Activated CD4-positive, CD25-positive, alpha-beta regulatory T cell treated with anti-CD3 and anti-CD28 coated beads, Interleukin-2, amount 50 U/mL, for 16 hours (primary cell): ENCODE results near the gene AP2A1.
"Not testable (repeated sequence)": the region's sequence is repeated elsewhere in the genome, so short reads cannot be mapped to it uniquely, and the experiment has no call there.

Source experiments
- DNase-seq: peaks from one replicate; pipeline ENCODE4 v3.0.0-alpha.2; 2020; ENCODE audit warnings: low read depth, low spot score

Gene AP2A1

DNA sequence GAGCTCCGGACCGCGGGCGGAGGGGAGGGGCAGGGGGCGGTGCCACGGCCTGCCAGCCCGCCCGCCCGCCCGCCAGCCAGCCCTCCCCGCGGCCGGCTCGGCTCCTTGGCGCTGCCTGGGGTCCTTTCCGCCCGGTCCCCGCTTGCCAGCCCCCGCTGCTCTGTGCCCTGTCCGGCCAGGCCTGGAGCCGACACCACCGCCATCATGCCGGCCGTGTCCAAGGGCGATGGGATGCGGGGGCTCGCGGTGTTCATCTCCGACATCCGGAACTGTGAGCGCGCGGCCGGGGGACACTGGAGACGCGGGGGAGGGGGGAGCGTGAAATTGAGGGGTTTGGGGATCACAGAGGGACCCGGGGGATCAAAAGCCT, at the start of gene AP2A1:
Gene AP2A1 (plus strand): TSS at position 72 of the 370 bp plus-strand sequence. CDS start 133 bp downstream, at position 205.
- no peak for DNase-seq

DNA sequence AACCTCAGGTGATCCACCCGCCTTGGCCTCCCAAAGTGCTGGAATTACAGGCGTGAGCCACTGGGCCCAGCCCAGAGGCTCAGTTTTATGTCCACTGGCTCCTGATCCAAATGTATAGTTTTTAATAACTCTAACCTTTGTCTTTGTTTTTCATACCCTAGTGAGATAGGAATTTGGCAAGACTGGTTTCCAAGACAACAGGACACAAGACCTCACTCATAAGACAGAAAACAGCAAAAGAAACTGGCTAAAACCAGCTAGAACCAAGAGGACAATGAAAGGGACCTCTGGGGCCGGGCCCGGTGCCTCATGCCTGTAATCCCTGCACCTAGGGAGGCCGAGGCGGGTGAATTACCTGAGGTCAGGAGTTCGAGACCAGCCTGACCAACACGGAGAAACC, 48.3 kb upstream of the AP2A1 start:
- DNase-seq = no peak

DNA sequence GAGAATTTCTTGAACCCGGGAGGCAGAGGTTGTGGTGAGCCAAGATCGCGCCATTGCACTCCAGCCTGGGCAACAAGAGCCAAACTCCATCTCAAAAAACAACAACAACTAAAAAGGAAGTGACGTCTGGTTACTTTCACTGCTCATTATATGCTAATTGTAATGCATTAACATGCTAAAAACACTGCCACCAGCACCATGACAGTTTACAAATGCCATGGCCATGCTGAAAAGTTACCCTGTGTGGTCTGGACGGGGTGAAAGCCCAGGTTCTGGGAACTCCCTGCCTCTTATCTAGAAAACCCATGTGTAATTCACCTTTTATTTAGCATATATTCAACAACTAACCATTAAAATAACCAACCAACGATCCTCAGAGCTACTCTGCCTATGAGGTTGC, 47.8 kb upstream of the AP2A1 start:
- DNase-seq = no peak

DNA sequence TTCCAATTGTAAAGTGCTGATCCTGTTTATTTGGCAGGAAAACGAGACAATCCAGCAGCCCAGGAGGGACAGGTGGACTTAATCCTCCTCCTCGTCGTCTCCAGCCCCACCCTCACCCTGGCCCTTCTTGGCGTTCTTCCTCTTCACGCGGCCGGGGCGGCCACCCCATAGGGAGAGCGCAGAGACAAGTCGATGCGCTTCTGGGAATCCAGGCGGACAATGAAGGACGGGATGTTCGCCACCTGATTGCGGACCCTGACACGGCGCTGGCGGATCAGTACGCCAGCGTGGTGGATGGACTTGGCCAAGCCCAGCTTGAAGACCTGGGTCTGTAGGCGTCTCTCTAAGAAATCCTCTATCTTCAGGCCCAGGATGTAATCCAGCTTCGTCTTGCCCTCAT, 47.4 kb upstream of the AP2A1 start:
- DNase-seq = not testable (repeated sequence)

DNA sequence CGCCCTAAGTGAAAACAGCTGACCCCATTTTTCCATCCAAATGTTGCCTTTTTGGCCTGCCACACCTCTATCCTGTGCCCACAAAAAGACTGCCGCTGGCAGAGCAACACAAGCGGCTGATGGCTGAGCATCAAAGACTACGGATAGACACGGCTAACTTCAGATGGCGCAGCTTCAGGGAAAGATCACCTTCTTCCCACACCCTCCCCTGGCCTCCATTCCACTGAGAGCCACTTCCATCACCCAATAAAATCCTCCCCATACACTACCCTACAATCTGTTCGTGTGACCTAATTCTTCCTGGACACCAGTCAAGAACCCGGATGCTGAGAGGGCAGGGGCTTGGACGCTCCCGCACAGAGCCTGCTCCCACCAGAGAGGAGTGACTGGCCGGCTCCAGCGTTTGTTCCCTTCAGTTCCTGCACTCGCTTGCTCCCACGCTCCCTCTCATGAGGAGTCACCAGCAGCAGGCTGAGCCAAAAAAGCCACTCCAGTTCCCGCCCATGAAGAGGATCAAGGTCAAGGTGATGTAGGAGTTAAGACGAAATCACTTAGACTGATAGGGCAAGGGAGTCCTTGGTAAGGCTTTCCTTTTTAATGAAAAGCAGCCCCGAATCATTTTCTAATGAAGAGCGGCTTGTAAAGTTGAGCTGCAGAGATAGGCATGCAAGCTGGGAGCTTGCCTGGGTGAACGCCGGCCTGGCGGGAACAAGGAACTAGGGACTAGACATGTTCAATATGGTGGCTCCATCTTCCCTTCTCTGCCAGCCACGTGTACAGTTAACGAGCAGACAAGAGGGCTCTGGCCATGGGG, 39.4 kb upstream of the AP2A1 start:
- no peak for DNase-seq

DNA sequence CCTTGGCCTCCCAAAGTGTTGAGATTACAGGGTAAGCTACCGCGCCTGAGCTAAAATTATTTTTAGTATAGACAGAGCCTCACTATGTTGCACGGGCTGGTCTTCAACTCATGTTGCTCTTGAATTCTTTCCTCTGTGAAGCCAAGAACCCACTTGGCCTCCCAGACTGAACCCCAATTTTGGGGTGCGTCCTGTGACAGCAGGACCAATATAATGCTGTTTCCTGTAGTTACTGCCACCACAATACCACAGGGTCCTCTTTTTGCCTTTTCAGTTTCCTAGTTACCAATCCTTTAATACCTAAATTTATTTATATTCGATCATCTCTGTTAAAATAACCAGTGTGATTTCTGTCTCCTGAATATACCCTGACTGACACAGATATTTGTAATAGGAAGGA, 36.6 kb upstream of the AP2A1 start:
- DNase-seq = no peak

DNA sequence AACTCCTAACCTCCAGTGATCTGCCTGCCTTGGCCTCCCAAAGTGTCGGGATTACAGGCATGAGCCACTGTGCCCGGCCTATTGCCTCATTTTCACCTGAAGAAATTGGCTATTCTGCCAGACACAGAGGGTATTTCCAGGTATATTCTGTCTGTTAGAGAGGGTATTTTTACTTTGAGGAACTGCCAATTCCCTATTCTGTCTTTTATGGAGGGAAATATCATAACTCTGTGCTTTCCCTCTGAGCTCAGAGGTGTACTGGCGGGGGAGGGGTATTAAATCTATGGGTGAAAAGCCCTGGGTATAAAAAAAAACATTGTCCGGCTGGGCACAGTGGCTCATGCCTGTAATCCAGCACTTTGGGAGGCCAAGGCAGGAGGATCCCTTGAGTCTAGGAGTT, 28.5 kb upstream of the AP2A1 start:
- DNase-seq = no peak

DNA sequence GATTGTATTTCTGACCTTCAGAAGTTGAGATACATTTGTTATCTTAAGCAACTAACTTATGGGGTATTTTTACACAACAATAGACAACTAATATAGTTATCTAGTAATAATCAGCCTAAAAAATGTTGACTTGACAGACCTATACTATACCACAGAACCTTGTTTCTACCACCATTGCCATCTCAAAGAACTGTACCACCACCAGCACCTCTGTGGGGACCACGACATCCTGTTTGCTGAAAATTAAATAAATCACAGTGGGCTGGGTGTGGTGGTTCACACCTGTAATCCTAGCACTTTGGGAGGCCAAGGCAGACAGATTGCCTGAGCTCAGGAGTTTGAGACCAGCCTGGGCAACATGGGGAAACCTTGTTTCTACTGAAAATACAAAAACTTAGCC, 27.7 kb upstream of the AP2A1 start:
- DNase-seq = no peak

DNA sequence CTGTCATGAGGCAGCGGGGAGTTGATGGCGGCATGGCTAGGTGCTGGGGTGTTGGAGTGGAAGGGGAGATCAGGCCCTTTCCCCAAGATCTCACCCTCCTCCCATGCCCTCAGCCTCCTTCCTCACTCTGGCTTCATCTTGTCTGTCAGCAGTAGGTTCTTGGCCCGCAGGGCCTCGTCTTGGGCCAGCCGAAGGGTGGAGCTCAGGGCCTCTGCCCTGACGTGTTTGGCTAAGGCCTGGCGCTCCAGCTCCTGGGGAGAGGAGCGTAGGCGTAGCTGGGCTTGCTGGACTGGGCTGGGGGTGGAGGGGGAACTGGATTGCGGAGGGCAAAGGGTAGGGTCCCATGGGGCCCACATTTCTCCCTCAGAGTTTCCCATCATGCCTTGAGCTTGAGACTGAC, 26.9 kb upstream of the AP2A1 start:
- DNase-seq = no peak

DNA sequence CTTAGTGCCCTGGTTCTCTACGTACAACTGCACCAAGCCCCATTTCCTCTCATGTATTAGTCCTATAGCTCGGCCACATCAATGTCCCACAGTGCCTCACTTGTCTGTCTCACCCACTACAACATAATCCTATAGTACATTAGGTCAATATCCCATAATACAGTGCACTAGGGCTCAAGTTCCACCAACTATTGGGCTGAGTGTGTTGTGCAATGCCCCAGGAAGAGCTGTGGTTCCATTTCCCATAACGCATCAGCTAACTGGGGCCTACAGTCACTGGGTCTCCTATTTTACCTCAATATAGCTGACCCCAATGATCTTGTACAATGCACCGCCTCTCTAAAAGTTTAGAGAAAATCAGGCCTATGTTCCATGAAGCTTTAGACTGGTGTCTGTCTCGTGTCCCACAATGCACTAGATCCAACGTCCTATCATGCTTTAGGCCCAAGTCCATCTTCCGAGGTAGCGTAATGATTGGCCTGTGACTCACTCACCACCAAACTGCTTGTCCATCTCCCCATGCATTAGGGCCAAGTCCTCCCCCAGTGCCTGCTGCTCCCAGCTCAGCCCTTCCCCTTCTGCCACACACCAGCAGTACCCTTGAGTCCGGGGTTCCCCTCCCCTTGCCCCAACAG, 25.5 kb upstream of the AP2A1 start:
- DNase-seq = no peak

DNA sequence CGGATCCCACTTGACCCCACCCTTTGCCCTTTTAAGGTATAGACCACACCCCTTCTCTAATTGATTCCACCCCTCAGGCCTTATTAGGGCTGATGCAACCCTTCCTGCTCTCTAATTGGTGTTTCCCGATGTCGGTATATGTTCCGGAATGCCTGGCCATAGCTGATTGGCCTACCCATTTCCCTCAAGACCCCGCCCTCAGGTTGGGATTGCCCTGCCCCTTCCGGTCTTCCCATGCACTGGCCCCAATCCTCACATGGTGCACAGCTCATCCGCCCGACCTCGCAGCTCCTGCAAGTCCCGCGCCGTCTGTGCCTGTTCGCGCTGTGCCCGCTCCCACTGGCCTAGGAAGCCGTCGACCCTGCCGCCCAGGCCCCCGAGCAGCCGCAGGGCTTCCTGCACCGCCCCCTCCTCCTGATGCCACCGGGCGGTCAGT, 21.8 kb upstream of the AP2A1 start:
- DNase-seq = no peak

DNA sequence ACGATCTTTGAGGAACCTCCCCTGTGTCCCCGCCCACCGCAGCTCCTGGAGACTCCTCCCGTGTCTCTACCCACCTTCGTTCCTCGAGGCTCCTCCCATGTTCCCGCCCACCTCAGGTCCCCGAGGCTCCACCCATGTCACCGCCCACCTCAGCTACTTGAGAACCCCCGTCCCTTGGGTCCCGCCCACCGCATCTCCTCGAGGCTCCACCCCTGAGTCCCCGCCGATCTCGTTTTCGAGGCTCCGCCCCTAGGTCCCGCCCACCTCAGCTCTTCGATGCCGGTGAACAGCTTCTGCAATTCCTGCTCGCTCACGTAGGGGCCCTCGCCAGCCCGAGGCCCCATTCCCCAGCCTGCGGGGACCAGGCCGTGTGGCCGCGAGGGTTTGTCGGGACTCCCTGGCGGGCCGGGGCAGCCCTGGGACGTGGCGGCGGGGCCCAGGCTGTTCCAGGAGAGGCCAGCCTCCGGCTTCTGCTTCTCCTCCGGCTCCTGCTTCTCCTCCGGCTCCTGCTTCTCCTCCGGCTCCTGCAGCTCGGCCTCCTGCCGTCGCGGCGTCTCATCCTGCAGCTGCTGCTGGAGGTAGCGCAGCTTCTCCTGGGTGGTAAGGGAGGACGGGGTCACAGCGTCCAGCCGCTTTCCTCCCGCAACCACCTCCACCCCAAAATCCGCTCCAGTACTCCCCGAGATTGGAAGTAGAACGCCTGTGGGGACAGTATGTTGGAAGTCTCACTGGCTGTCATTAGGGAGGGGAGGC, 20.4 kb upstream of the AP2A1 start:
- peak; percentile 8 for DNase-seq

DNA sequence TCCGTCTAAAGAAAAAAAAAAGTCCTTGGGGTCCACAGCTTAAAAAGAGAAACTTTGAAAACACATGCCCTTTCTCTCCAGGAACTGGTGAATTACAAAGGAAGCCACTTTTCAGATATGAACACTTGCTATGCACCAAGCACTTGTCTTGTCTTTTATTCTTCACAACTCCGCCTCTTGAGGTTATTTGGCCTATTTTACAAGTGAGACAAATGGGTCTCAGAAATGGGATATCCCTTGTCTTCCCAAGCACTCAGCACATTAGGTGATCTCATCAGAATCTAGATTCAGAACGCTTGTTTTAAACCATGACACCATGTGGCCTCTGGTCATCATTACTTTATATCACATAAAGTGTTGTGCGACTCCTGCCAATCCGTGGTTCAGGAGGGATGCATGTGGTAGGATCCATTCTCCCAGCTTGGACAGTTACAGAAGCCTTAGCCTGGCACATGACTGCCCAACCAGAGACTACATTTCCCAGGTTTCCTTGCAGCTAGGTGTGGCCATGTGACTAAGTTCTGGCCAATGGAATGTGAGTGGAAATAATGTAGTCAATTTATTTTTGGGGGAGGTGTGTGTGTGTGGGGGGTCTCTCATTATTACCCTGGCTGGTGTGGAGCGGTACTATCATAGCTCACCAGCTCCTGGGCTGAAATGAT, 17.6 kb upstream of the AP2A1 start:
- DNase-seq = no peak

DNA sequence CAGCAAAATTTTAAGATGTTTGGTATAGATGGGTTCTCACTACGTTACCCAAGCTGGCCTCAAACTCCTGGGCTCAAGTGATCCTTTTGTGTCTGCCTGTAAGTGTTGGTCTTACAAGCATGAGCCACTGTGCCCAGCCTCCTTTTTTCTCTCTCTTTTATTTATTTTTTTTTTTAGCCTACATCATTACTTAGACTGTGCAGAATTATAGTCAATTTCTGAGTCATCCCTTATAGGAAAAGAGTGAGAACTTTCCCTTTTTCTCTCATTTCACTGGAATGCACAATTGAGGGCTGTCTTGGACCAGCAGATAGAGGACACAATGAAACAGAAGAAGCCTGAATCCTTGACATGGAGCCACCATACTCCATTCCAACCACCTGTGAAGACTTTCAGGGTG, 17.0 kb upstream of the AP2A1 start:
- DNase-seq = no peak

DNA sequence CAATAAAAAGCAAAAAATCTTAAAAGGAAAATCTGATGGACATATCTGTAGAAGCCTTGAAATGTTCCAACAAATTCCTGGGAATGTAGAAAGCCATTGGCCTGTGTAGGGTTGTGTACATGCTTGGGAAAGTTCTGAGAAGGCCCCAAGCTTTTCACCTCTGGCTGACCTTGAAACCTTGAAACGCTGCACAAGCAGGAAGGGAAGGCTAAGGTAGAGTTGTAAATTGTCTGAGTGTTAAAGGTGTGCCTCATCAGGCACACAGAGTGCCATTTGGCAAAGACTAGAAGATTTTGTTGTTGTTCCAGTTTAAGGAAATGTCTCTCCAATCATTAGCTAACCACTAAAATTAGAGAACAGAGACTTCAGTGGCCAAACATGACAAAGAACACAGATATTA, 14.1 kb upstream of the AP2A1 start:
- no peak for DNase-seq

DNA sequence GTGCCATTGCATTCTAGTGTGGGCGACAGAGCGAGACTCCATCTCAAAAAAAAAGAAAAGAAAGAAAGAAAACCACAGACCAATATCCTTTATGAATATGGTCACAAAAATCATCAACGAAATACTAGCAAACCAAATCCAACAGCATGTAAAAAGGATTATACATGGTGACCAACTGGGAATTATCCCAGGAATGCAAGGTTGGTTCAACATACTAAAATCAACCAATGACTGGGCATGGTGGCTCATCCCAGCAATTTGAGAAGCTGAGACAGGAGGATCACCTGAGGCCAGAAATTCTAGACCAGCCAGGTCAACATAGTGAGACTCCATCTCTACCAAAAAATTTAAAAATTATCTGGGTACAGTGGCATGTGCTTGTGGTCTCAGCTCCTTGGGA, 10.8 kb upstream of the AP2A1 start:
- no peak for DNase-seq

DNA sequence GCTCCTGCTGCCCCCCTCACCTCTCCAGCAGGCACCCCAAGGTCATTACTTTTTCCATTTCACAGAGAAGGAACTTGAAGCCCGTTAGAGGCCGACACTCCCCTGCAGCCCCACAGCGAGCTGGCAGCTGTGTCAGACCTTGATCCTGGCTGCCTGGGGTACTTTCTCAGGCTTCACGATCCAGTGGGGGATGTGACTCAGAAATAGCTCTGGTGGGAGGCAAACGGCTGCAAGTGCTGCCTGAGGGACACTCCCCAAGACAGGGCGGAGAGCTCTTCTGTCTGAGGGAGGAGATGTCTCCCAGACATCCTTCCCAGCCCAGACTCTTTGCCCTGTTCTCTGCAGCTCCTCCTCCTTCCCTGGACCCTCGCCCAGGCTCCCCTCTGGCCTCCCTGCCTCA, 8.5 kb upstream of the AP2A1 start:
- DNase-seq = no peak

DNA sequence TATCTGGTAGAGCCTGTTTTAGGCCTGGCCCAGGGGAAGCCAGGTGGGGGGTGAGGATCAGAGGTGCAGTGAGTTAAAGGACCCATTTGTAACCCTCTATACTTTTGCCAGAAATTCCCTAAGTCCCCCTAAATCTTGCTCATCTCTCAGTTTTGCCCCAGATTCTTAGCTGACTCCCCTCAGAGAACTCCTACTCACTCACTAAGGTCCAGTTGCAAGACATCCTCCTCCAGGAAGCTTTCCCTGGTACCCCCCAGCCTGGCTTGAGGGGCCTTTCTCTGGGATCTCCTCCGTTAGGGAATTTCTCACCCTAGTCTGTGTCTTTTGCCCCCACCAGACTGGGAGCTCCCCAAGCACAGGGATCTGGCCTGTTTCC, 5.6 kb upstream of the AP2A1 start:
- DNase-seq = no peak

DNA sequence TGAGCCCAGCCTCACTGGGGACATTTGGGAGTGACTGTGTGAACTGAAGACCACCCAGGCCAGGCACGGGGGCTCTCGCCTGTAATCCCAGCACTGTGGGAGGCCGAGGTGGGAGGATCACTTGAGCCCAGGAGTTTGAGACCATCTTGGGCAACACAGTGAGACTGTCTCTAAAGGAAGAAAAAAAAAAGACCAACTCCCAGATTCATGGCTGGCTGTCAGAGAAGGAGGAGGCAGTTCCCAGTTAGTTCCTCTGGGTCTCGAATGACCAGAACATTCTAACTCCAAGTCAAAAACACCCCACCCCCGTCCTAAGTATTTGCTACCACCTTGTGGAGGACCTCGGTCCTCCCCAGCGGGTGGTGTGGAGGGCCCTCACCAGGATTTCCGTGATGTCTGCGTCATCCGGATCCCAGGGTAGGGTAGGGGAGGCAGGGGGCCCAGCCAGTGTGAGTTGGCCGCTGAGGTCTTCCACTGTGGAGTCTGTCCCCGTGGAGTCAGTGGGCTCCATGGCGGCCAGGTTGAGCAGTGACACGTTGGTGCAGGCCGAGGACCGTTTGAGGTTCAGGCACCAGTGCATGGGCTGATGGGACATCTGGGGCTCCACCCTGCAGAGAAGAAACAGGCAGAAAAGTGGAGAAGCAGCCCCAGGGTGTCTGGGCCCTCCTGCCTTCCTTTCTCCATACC, 5.0 kb upstream of the AP2A1 start:
- no peak for DNase-seq

DNA sequence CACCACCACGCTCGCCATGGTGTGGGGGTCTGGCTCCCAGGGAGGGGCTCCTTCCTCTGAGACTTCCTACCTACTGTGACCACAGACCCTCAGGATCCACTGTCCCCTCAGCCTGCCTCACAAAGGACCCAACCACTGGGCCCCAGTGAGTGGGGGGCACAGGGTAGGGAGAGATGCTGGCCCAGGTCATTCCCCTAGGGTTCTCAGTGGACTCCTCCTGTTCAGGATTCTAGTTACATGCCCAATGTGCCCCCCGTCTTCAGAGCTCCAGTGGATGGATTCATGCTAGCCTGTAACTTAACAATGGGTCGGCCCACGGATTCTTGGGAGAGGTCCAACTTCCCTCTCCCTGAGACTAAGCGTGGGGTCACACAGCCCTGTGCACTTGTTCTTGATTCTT, 3.6 kb upstream of the AP2A1 start, which contains the start of gene TSKS:
Gene TSKS (minus strand): TSS at position 77 of the 400 bp plus-strand sequence. CDS start 59 bp downstream, at position 18.
- DNase-seq = no peak

DNA sequence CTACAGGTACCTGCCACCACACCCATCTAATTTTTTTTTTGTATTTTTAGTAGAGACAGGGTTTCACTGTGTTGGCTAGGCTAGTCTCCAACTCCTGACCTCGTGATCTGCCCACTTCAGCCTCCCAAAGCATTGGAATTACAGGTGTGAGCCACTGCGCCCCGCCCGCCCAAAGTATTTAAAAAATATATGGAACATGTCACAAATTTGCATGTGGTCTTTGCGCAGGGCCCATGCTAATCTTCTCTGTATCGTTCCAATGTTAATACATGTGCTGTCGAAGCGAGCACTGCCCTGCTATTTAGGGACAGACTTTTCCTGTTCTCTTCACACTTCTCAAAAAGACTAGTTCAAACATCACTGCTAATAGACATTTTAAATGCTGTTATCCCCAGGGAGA, 2.5 kb upstream of the AP2A1 start:
- no peak for DNase-seq
